ENCODE data around the gene TUBB6. TPM values are rescaled to one million over a fixed set of nuclear protein-coding genes. Genes with fewer than 3 reads are reported as not detected.

TUBB6 gene
- total and polyA plus RNA-seq, 2 of the 13 experiments (the other 11 are each of a cell fraction or from before 2014, with no cell fraction given) = 9.9 to 28.6 TPM

DNA sequence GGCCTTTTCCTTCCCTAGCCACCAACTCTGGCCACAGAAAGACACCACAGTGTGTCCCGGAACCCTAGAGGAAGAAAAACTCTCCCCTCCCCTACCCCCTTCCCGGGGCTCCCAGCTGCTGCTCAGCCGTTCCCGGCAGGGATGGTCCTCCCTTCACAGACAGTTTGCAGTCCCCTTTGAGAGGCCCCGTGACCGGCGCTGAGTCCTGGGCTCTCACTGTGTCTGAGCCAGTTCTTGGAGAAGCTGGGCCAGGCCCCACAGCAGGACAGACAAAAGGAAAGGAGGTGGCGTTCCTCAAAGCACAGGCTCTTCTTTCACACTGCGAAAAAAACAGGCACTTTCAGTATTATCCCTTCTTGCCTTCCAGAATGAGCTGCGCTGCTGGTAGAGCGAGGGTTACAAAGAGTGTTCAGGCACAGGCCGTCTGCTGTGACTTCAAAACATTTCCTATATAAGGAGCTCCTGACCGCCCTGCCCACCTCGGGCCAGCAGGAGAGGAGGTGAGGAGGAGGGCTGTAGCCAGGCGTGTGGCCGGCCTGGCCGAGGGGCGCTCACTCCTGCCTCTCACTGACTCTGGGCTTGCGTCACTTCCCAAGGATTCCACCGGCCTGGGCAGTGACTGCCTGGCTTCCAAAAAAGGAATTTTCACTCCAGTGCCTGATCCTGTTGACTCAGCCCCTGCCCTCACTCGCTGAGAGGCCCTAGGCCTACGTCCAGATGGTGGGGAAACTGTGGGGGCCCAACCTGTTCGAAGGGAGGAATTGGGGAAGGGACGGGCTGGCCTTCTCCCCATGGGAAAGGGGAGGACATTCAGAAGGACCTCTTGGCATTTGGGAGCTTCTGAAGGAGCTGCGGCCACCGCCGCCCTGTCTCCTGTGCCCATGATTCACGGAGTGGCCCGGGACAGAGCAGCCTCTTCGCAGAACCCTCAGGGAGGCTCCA, 29.0 kb upstream of the TUBB6 start (continued):
- TF ChIP-seq, protein P1, sequence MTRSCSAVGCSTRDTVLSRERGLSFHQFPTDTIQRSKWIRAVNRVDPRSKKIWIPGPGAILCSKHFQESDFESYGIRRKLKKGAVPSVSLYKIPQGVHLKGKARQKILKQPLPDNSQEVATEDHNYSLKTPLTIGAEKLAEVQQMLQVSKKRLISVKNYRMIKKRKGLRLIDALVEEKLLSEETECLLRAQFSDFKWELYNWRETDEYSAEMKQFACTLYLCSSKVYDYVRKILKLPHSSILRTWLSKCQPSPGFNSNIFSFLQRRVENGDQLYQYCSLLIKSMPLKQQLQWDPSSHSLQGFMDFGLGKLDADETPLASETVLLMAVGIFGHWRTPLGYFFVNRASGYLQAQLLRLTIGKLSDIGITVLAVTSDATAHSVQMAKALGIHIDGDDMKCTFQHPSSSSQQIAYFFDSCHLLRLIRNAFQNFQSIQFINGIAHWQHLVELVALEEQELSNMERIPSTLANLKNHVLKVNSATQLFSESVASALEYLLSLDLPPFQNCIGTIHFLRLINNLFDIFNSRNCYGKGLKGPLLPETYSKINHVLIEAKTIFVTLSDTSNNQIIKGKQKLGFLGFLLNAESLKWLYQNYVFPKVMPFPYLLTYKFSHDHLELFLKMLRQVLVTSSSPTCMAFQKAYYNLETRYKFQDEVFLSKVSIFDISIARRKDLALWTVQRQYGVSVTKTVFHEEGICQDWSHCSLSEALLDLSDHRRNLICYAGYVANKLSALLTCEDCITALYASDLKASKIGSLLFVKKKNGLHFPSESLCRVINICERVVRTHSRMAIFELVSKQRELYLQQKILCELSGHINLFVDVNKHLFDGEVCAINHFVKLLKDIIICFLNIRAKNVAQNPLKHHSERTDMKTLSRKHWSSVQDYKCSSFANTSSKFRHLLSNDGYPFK (CRISPR knock-in tag; IDR thresholded peaks at IDR 0.05; ENCODE audit: borderline replicate concordance) = no peak; the same call in 1 of the 2 replicates
- TF ChIP-seq, protein P2, sequence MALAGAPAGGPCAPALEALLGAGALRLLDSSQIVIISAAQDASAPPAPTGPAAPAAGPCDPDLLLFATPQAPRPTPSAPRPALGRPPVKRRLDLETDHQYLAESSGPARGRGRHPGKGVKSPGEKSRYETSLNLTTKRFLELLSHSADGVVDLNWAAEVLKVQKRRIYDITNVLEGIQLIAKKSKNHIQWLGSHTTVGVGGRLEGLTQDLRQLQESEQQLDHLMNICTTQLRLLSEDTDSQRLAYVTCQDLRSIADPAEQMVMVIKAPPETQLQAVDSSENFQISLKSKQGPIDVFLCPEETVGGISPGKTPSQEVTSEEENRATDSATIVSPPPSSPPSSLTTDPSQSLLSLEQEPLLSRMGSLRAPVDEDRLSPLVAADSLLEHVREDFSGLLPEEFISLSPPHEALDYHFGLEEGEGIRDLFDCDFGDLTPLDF (CRISPR knock-in tag; IDR thresholded peaks at IDR 0.05) = no peak
- TF ChIP-seq PAF1 (CRISPR knock-in tag; IDR thresholded peaks at IDR 0.05) (no peak), PHF20 (CRISPR knock-in tag; IDR thresholded peaks at IDR 0.05) (0 out of 2 replicates have a peak, but pooled peaks have one; percentile 44), ZNF34 (CRISPR knock-in tag; IDR thresholded peaks at IDR 0.05; ENCODE audit: borderline replicate concordance) (no peak), ZNF781 (CRISPR knock-in tag; IDR thresholded peaks at IDR 0.05; ENCODE audit: borderline replicate concordance, not compliant biosample characterization) (no peak), KLF13 (CRISPR knock-in tag; IDR thresholded peaks at IDR 0.05) (no peak), ZNF747 (CRISPR knock-in tag; IDR thresholded peaks at IDR 0.05; ENCODE audit: borderline replicate concordance) (0 out of 2 replicates have a peak, but pooled peaks have one; percentile 28), U2AF2 (IDR thresholded peaks at IDR 0.05; ENCODE audit: low read depth, low read length) (no peak), ZFY (CRISPR knock-in tag; IDR thresholded peaks at IDR 0.05) (peak; percentile 56), ZNF850 (CRISPR knock-in tag; conservative IDR thresholded peaks at IDR 0.05) (no peak), ZNF614 (CRISPR knock-in tag; IDR thresholded peaks at IDR 0.05; ENCODE audit: borderline replicate concordance) (peak; percentile 71; the same call in 1 of the 2 replicates), KAT2B (IDR thresholded peaks at IDR 0.05; ENCODE audit: borderline replicate concordance, low read depth, low read length) (no peak), ZFP36L1 (CRISPR knock-in tag; IDR thresholded peaks at IDR 0.05) (no peak), ZNF329 (CRISPR knock-in tag; IDR thresholded peaks at IDR 0.05; ENCODE audit: low read depth) (no peak)
- TF ChIP-seq, protein P3, sequence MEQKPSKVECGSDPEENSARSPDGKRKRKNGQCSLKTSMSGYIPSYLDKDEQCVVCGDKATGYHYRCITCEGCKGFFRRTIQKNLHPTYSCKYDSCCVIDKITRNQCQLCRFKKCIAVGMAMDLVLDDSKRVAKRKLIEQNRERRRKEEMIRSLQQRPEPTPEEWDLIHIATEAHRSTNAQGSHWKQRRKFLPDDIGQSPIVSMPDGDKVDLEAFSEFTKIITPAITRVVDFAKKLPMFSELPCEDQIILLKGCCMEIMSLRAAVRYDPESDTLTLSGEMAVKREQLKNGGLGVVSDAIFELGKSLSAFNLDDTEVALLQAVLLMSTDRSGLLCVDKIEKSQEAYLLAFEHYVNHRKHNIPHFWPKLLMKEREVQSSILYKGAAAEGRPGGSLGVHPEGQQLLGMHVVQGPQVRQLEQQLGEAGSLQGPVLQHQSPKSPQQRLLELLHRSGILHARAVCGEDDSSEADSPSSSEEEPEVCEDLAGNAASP (CRISPR knock-in tag; IDR thresholded peaks at IDR 0.05; ENCODE audit: borderline replicate concordance) = no peak
- TF ChIP-seq, protein P4, sequence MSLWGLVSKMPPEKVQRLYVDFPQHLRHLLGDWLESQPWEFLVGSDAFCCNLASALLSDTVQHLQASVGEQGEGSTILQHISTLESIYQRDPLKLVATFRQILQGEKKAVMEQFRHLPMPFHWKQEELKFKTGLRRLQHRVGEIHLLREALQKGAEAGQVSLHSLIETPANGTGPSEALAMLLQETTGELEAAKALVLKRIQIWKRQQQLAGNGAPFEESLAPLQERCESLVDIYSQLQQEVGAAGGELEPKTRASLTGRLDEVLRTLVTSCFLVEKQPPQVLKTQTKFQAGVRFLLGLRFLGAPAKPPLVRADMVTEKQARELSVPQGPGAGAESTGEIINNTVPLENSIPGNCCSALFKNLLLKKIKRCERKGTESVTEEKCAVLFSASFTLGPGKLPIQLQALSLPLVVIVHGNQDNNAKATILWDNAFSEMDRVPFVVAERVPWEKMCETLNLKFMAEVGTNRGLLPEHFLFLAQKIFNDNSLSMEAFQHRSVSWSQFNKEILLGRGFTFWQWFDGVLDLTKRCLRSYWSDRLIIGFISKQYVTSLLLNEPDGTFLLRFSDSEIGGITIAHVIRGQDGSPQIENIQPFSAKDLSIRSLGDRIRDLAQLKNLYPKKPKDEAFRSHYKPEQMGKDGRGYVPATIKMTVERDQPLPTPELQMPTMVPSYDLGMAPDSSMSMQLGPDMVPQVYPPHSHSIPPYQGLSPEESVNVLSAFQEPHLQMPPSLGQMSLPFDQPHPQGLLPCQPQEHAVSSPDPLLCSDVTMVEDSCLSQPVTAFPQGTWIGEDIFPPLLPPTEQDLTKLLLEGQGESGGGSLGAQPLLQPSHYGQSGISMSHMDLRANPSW (CRISPR knock-in tag; IDR thresholded peaks at IDR 0.05; ENCODE audit: borderline replicate concordance) = no peak
- TF ChIP-seq, protein P5, sequence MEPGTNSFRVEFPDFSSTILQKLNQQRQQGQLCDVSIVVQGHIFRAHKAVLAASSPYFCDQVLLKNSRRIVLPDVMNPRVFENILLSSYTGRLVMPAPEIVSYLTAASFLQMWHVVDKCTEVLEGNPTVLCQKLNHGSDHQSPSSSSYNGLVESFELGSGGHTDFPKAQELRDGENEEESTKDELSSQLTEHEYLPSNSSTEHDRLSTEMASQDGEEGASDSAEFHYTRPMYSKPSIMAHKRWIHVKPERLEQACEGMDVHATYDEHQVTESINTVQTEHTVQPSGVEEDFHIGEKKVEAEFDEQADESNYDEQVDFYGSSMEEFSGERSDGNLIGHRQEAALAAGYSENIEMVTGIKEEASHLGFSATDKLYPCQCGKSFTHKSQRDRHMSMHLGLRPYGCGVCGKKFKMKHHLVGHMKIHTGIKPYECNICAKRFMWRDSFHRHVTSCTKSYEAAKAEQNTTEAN (CRISPR knock-in tag; conservative IDR thresholded peaks at IDR 0.05) = no peak

All from HepG2 (cell line).